GM23338 (cell line): ENCODE results near the gene SPSB4. TPM values are rescaled to one million over a fixed set of nuclear protein-coding genes. Genes with fewer than 3 reads are reported as not detected.

Experiments used
- ATAC-seq: fragments of 200-7000 bp; cut with Tn5 transposase; 3 replicates; pipeline ENCODE4 v1.9.1; 2020
- DNase-seq: peaks from one replicate; pipeline ENCODE4 v3.0.0-alpha.2; 2015; ENCODE audit warnings: low spot score
- H2AFZ ChIP-seq: fragments of 200-600 bp; sonication (generic); 2 replicates; pipeline ENCODE4 v1.8.0; 2016; ENCODE audit warnings: antibody characterized with exemption, mild to moderate bottlenecking, moderate library complexity
- H3F3A ChIP-seq: fragments of 200-600 bp; sonication (generic); replicated peaks from 2 replicates; pipeline ENCODE4 v1.8.0; 2017; ENCODE audit warnings: antibody characterized with exemption, mixed run types, low read depth
- H3K27ac ChIP-seq: fragments of 200-600 bp; sonication (generic); 2 replicates; pipeline ENCODE4 v1.6.1; 2016; ENCODE audit warnings: low read depth
- H3K27me3 ChIP-seq: fragments of 200-600 bp; sonication (generic); 2 replicates; pipeline ENCODE4 v1.8.0; 2016; ENCODE audit warnings: mild to moderate bottlenecking, mixed run types, moderate library complexity; ENCODE audit not compliant: insufficient read depth
- H3K36me3 ChIP-seq: fragments of 200-600 bp; sonication (generic); 2 replicates; pipeline ENCODE4 v1.8.0; 2016; ENCODE audit warnings: mild to moderate bottlenecking; ENCODE audit not compliant: insufficient read depth
- H3K4me1 ChIP-seq: fragments of 200-600 bp; sonication (generic); 2 replicates; pipeline ENCODE4 v1.8.0; 2016; ENCODE audit warnings: mild to moderate bottlenecking, moderate library complexity; ENCODE audit not compliant: insufficient read depth
- H3K4me2 ChIP-seq: fragments of 200-600 bp; sonication (generic); 2 replicates; pipeline ENCODE4 v1.7.1; 2017; ENCODE audit warnings: mixed run types
- H3K4me3 ChIP-seq: fragments of 200-600 bp; sonication (generic); 2 replicates; pipeline ENCODE4 v1.6.1; 2016; ENCODE audit warnings: mixed run types
- H3K79me2 ChIP-seq: fragments of 200-600 bp; sonication (generic); replicated peaks from 2 replicates; pipeline ENCODE4 v1.8.0; 2017; ENCODE audit warnings: mild to moderate bottlenecking; ENCODE audit not compliant: insufficient read depth
- H3K9me2 ChIP-seq: fragments of 200-600 bp; sonication (generic); 2 replicates; pipeline ENCODE4 v1.8.0; 2017; ENCODE audit not compliant: insufficient read depth
- H4K20me1 ChIP-seq: fragments of 200-600 bp; sonication (generic); replicated peaks from 2 replicates; pipeline ENCODE4 v1.8.0; 2017; ENCODE audit warnings: mild to moderate bottlenecking; ENCODE audit not compliant: insufficient read depth
- H3K27ac Mint-ChIP-seq: 2 replicates; pipeline ENCODE4 v1.8.0; 2020; ENCODE audit warnings: inconsistent platforms, mild to moderate bottlenecking, moderate library complexity, mixed read lengths
- H3K27me3 Mint-ChIP-seq: 3 replicates; pipeline ENCODE4 v1.8.0; 2022; ENCODE audit warnings: low read depth, mild to moderate bottlenecking, moderate library complexity, mixed read lengths, inconsistent platforms; ENCODE audit not compliant: insufficient read depth, poor library complexity
- H3K36me3 Mint-ChIP-seq: 3 replicates; pipeline ENCODE4 v1.8.0; 2021; ENCODE audit warnings: low read depth, mild to moderate bottlenecking, inconsistent platforms, moderate library complexity, mixed read lengths
- H3K4me1 Mint-ChIP-seq: 3 replicates; pipeline ENCODE4 v1.8.0; 2020; ENCODE audit warnings: mild to moderate bottlenecking, inconsistent platforms, mixed read lengths
- H3K4me3 Mint-ChIP-seq: 3 replicates; pipeline ENCODE4 v1.8.0; 2021; ENCODE audit warnings: moderate library complexity, mild to moderate bottlenecking, inconsistent platforms, mixed read lengths
- H3K9me3 Mint-ChIP-seq: 3 replicates; pipeline ENCODE4 v1.8.0; 2020; ENCODE audit warnings: moderate library complexity, mild to moderate bottlenecking, inconsistent platforms, mixed read lengths
- CREB1 ChIP-seq: fragments of 250-450 bp; sonication (Bioruptor Pico); IDR thresholded peaks from 2 replicates; pipeline ENCODE4 v1.5.0; 2020; ENCODE audit warnings: low read depth, mild to moderate bottlenecking, moderate library complexity
- CTCF ChIP-seq, 2 experiments: fragments of 200-600 bp in 1 of 2; sonication (generic) in 1 of 2; conservative IDR thresholded peaks; 2 replicates each; pipeline versions ENCODE4 v1.5.1 to v1.6.1; 2016 to 2017; ENCODE audit warnings: antibody characterized with exemption in 2 of 2, low read depth in 2 of 2, mild to moderate bottlenecking in 2 of 2, moderate library complexity in 1 of 2
- EZH2 ChIP-seq: fragments of 200-600 bp; sonication (generic); IDR thresholded peaks from one replicate; pipeline ENCODE4 v1.8.0; 2017; ENCODE audit warnings: antibody characterized with exemption, mild to moderate bottlenecking, low read depth; ENCODE audit not compliant: unreplicated experiment
- JUNB ChIP-seq: IDR thresholded peaks from one replicate; pipeline ENCODE4 v1.6.1; 2016; ENCODE audit warnings: antibody characterized with exemption; ENCODE audit not compliant: unreplicated experiment
- NANOG ChIP-seq: IDR thresholded peaks from 2 replicates; pipeline ENCODE4 v1.6.1; 2016; ENCODE audit warnings: antibody characterized with exemption, borderline replicate concordance
- POLR2AphosphoS5 ChIP-seq: IDR thresholded peaks from 2 replicates; pipeline ENCODE4 v1.6.1; 2016; ENCODE audit warnings: antibody characterized with exemption, low read depth
- REST ChIP-seq: IDR thresholded peaks from one replicate; pipeline ENCODE4 v1.6.1; 2018; ENCODE audit warnings: antibody characterized with exemption; ENCODE audit not compliant: unreplicated experiment
- STAT1 ChIP-seq: IDR thresholded peaks from one replicate; pipeline ENCODE4 v1.6.1; 2016; ENCODE audit warnings: antibody characterized with exemption; ENCODE audit not compliant: unreplicated experiment
- ZNF114 ChIP-seq: fragments of 250-450 bp; sonication (Bioruptor Pico); IDR thresholded peaks from 2 replicates; pipeline ENCODE4 v1.5.0; 2020; ENCODE audit warnings: mild to moderate bottlenecking, moderate library complexity
- ZNF331 ChIP-seq: fragments of 250-450 bp; sonication (Bioruptor Pico); IDR thresholded peaks from 2 replicates; pipeline ENCODE4 v1.5.0; 2020; ENCODE audit warnings: low read depth, mild to moderate bottlenecking, moderate library complexity
- polyA plus RNA-seq: library from polyadenylated mRNA; unstranded; fragments of >200 nt; fragmentation: Nextera tagmentation; extraction: Ambion mirVana; gene quantifications from 2 replicates; pipeline ENCODE4 v1.2.1, GENCODE V29; 2016
- total RNA-seq: library from RNA; depleted of rRNA; stranded (reverse); fragments of >200 nt; shearing (Covaris generic); gene quantifications from 2 replicates; pipeline ENCODE4 v1.2.3, GENCODE V29; 2014
- TF ChIP-seq, protein P1 (sequence below): fragments of 250-450 bp; sonication (Bioruptor Pico); IDR thresholded peaks from 2 replicates; pipeline ENCODE4 v1.5.0; 2020; ENCODE audit warnings: mild to moderate bottlenecking, moderate library complexity

SPSB4 gene
- total and polyA plus RNA-seq, 2 experiments from 2014 or later: 6.7 to 25.9 TPM

- no peak overlapping the region for H2AFZ ChIP-seq
- Mint-ChIP-seq H3K4me1 (no peaks in the 10 kb centered on the region), H3K27me3 (peaks cover 6% of the 10 kb centered on the region), H3K9me3 (peaks cover 13% of the 10 kb centered on the region; the same call in 2 of the 3 replicates), H3K4me3 (no peak overlapping the region), H3K27ac (no peak overlapping the region), H3K36me3 (peaks cover 10% of the 10 kb centered on the region; the same call in 2 of the 3 replicates)
- no peak overlapping the region for H3K4me2 ChIP-seq
- no peaks in the 10 kb centered on the region for H3K36me3 ChIP-seq
- no peak for TF ChIP-seq EZH2
- no peak for TF ChIP-seq NANOG
- TF ChIP-seq REST: no peak
- TF ChIP-seq STAT1: no peak
- no peak for TF ChIP-seq ZNF114 (CRISPR knock-in tag)
- no peak for TF ChIP-seq POLR2AphosphoS5
- TF ChIP-seq CTCF (conservative IDR thresholded peaks at IDR 0.05; ENCODE audit: low read depth in 2 of 2): no peak
- no peak for TF ChIP-seq JUNB
- no peaks in the 10 kb centered on the region for H4K20me1 ChIP-seq
- H3K4me1 ChIP-seq: no peaks in the 10 kb centered on the region
- H3K9me2 ChIP-seq: no peaks in the 10 kb centered on the region
- no peak overlapping the region for H3K4me3 ChIP-seq
- H3F3A ChIP-seq: no peaks in the 10 kb centered on the region
- ATAC-seq (no peak), DNase-seq (no peak)
- H3K27me3 ChIP-seq: no peaks in the 10 kb centered on the region
- H3K79me2 ChIP-seq: no peaks in the 10 kb centered on the region
- no peak overlapping the region for H3K27ac ChIP-seq
Observed at GRCh38 chr3:141129541-141130011, 78.4 kb downstream of the SPSB4 start.

DNA sequence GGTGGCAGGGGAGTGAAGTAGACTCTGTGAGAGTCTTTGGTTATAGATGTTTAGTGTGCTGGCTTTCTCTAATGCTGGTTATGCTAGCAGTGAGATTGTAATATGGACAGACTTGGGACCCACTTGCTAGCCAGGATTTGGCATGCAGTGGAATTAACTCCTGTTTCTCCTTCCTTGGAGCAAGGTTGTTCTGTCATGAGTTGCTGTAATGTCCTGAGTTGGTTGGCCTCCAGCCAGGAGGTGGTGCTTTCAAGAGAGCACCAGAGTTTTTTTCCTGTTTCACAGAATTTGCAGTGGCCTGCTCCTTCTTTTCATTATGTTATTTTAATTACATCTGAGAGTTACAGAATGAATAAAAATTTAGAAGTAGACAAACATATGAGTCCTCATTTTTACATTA, 92.4 kb downstream of the SPSB4 start:
- Histone ChIP-seq H3F3A (no peaks in the 10 kb centered on the region), H3K36me3 (no peaks in the 10 kb centered on the region; the same call in 1 of the 2 replicates), H3K79me2 (peaks cover 5% of the 10 kb centered on the region; the same call in 1 of the 2 replicates), H3K27me3 (no peaks in the 10 kb centered on the region), H3K4me2 (no peak overlapping the region), H3K27ac (no peak overlapping the region), H4K20me1 (no peaks in the 10 kb centered on the region), H3K4me3 (no peak overlapping the region), H3K9me2 (peaks cover 8% of the 10 kb centered on the region; the same call in 1 of the 2 replicates), H2AFZ (no peak overlapping the region), H3K4me1 (no peaks in the 10 kb centered on the region; the same call in 1 of the 2 replicates)
- Mint-ChIP-seq H3K4me3 (no peak overlapping the region), H3K27ac (no peak overlapping the region), H3K4me1 (peaks cover 7% of the 10 kb centered on the region), H3K9me3 (peaks cover 56% of the 10 kb centered on the region), H3K27me3 (peaks cover 4% of the 10 kb centered on the region), H3K36me3 (peaks cover 44% of the 10 kb centered on the region)
- ATAC-seq: no peak
- no peak for DNase-seq
- TF ChIP-seq POLR2AphosphoS5 (no peak), ZNF331 (CRISPR knock-in tag) (no peak), CREB1 (CRISPR knock-in tag) (no peak), STAT1 (no peak), EZH2 (no peak), NANOG (no peak)
- TF ChIP-seq, protein P1, sequence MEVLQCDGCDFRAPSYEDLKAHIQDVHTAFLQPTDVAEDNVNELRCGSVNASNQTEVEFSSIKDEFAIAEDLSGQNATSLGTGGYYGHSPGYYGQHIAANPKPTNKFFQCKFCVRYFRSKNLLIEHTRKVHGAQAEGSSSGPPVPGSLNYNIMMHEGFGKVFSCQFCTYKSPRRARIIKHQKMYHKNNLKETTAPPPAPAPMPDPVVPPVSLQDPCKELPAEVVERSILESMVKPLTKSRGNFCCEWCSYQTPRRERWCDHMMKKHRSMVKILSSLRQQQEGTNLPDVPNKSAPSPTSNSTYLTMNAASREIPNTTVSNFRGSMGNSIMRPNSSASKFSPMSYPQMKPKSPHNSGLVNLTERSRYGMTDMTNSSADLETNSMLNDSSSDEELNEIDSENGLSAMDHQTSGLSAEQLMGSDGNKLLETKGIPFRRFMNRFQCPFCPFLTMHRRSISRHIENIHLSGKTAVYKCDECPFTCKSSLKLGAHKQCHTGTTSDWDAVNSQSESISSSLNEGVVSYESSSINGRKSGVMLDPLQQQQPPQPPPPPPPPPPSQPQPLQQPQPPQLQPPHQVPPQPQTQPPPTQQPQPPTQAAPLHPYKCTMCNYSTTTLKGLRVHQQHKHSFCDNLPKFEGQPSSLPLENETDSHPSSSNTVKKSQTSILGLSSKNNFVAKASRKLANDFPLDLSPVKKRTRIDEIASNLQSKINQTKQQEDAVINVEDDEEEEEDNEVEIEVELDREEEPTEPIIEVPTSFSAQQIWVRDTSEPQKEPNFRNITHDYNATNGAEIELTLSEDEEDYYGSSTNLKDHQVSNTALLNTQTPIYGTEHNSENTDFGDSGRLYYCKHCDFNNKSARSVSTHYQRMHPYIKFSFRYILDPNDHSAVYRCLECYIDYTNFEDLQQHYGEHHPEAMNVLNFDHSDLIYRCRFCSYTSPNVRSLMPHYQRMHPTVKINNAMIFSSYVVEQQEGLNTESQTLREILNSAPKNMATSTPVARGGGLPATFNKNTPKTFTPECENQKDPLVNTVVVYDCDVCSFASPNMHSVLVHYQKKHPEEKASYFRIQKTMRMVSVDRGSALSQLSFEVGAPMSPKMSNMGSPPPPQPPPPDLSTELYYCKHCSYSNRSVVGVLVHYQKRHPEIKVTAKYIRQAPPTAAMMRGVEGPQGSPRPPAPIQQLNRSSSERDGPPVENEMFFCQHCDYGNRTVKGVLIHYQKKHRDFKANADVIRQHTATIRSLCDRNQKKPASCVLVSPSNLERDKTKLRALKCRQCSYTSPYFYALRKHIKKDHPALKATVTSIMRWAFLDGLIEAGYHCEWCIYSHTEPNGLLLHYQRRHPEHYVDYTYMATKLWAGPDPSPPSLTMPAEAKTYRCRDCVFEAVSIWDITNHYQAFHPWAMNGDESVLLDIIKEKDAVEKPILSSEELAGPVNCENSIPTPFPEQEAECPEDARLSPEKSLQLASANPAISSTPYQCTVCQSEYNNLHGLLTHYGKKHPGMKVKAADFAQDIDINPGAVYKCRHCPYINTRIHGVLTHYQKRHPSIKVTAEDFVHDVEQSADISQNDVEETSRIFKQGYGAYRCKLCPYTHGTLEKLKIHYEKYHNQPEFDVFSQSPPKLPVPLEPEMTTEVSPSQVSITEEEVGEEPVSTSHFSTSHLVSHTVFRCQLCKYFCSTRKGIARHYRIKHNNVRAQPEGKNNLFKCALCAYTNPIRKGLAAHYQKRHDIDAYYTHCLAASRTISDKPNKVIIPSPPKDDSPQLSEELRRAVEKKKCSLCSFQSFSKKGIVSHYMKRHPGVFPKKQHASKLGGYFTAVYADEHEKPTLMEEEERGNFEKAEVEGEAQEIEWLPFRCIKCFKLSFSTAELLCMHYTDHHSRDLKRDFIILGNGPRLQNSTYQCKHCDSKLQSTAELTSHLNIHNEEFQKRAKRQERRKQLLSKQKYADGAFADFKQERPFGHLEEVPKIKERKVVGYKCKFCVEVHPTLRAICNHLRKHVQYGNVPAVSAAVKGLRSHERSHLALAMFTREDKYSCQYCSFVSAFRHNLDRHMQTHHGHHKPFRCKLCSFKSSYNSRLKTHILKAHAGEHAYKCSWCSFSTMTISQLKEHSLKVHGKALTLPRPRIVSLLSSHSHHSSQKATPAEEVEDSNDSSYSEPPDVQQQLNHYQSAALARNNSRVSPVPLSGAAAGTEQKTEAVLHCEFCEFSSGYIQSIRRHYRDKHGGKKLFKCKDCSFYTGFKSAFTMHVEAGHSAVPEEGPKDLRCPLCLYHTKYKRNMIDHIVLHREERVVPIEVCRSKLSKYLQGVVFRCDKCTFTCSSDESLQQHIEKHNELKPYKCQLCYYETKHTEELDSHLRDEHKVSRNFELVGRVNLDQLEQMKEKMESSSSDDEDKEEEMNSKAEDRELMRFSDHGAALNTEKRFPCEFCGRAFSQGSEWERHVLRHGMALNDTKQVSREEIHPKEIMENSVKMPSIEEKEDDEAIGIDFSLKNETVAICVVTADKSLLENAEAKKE: no peak
